GM18861 (cell line): ENCODE results near the gene EHMT1.
"Not testable (repeated sequence)": the region's sequence is repeated elsewhere in the genome, so short reads cannot be mapped to it uniquely, and the experiment has no call there.

ENCODE experiments used
- ATAC-seq: cut with Tn5 transposase; IDR thresholded peaks from one replicate; pipeline ENCODE4 v1.9.1; 2021; ENCODE audit not compliant: unreplicated experiment

EHMT1 gene

GRCh38 chr9:137880160-137880975, 261.6 kb downstream of the EHMT1 start:
- ATAC-seq: no peak

- no peak for ATAC-seq
These were observed 262.2 kb downstream of the EHMT1 start for GRCh38 chr9:137880976-137881530.

GRCh38 chr9:137881591-137882505, 263.0 kb downstream of the EHMT1 start:
- ATAC-seq: no peak

GRCh38 chr9:137882506-137882821, 263.7 kb downstream of the EHMT1 start:
- no peak for ATAC-seq

GRCh38 chr9:137883977-137884376, 265.2 kb downstream of the EHMT1 start:
- ATAC-seq: not testable (repeated sequence)

- ATAC-seq: not testable (repeated sequence)
These were observed 265.7 kb downstream of the EHMT1 start for GRCh38 chr9:137884547-137884946.

GRCh38 chr9:137885121-137885520, 266.3 kb downstream of the EHMT1 start:
- ATAC-seq: not testable (repeated sequence)
